ENCODE measurements around the gene CWC22.
"Not testable (repeated sequence)": the region's sequence is repeated elsewhere in the genome, so short reads cannot be mapped to it uniquely, and the experiment has no call there.

The CWC22 gene

DNA sequence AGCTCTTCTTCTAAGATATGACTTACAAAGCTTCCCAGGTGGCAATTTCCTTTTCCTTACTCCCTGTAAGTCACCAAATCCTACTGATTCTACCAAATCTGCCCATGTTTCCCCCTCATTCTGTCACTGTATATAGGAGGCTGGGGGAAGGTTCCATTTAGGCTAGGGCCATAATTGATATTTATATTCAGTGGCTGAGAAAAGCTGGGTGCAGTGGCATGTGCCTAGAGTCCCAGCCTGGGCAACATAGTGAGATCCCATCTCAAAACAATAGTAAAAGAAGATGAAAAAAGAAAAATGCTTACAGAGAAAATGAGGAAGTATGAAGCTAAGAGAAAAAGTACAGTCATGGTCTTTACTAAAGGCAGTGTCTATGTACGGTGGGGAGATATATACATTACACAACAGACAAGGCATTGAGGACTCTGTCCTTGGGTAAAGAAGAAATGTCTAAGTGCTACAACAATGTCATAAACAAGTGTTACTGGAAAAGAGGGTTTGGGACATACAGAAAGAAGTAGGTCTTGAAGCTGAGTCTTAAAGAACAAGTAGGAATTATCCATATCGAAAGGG lies 4.8 kb downstream of the CWC22 start:
- DNase-seq = no peak

DNA sequence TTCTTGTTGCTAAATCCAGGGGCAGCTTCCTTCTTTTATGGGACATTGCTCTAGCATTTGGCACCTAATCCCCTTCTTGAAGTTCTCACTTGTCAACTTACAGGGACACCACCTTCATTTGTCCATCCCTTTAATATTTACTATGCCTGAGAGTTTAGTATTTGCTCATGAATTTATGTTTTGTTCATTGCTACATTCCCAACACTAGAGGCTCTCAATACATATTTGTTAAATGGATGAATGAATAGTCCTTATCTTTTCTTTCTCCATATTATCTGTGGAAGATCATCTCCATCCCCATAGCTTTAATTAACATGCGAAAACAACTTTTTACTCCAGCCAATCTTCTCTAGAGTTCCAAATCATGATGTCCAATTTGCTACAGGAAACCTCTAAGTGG lies 5.4 kb downstream of the CWC22 start:
- no peak for DNase-seq

DNA sequence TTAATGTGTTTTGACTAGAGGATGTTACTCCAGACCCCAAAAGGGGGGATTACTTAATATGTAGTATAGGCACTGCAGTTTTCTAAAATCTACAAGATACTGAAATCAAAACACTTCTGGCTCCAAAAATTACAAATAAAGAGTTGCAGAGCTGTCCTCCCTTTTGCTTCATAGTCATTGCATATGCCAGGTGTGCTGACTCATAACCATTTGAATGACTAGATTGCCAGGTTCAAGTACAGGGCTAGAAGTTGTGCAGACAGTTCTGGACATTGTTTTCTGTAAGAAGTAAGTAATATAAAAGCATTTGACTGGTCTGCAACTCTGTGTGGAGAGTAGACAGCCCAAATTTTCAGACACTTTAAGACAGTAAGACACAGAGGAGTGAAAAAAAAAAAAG lies 6.7 kb downstream of the CWC22 start:
- no peak for DNase-seq

DNA sequence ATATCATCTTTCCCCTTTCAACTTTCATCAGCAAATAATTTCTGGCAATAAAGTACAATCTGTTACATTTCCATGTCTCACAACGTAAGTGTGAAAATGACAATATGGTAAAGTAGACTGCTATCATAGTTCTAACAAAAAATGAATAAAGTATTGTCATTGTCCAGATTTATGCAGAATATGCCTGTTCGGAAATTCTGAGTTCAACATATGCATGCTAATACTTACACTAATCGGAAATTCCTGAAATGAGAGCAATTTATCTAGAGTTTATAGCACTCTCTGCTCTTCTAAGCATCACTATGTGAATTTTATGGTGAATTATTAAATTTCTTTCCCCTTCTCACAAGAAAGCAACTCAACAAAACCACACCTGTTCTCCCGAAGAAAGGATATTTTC lies 8.1 kb downstream of the CWC22 start:
- DNase-seq = no peak

DNA sequence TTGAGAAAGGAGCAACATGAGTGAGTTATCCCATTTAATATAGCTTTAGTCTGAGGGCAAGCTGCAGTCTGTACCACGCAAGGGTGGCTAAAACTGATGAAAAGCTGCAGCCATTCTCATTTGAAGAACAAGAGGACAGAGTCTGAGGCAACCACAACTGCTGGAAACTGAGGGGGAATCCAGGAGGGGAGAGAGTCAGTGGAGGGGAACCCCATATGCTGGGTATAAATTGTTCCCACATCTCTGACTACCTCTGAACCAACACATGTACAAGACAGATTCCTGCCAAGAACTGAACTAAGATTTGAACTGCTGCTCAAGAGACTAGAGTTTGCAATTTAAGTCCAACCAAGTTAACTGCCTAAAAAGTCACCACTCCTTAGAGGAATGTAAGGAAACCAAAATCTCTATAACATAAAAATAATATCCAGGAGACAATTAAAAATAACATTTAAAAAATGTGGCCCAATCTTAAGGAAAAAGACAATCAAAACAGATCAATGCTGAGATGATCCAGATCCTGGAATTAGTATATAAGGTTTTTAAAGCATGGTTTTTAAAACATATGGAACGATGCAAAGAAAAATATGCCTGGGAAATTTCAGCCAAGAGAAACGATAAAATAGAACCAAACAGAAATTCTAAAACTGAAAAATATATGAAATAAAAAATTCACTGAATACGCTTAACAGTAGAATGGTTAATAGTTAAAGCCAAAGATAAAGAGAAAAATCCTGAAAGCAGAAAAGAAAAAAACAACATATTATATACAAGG lies 11.2 kb downstream of the CWC22 start:
- no peak for DNase-seq

DNA sequence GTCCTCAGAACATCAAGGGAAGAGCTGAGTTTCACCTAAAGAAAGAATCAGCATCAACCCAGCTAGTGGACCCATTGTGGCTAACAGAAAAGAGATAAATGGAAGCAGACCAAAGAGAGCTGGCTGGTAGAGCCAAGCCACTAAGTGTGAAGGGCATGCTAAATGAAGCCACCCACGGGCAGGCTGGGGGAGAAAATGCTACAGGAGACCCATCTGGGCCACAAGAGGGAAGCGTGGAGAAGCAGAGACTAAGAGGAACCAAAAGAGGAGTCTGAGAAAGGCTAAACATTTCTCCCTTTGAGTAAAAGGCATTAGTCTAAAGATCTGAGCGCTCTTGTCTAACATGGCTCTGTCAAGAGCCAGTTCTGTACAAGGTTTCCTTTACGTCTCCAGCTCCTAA lies 15.8 kb downstream of the CWC22 start:
- peak; percentile 22 for DNase-seq

DNA sequence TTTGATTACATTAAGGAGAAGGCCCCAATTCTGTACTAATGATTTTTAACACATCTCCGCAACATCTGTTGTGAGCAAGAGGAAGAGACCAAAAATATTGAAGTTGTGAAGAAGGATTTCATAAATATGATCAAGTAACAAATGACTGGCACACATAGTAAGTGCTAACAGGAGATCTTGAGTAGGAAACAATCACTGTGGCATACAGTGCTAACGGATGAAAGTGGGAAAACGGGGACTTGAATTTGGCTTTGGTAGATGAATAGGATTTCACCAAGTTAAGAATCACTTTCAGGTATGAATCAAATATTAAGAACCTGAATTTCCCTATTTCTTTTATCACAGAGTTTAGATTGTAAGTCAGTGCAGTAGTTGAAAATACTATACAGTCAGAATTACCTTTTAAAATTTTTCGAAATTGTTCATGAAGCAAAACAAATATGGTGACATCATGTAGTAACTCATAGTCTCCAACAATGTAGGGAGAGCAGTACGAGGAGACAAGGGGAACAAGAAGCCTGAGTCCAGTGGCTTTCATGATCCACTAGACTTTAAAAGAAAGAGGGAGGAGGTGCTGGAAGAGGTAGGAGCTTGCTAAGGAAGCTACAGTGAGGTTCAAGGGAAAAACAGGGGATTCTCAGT lies 16.3 kb downstream of the CWC22 start:
- no peak for DNase-seq

DNA sequence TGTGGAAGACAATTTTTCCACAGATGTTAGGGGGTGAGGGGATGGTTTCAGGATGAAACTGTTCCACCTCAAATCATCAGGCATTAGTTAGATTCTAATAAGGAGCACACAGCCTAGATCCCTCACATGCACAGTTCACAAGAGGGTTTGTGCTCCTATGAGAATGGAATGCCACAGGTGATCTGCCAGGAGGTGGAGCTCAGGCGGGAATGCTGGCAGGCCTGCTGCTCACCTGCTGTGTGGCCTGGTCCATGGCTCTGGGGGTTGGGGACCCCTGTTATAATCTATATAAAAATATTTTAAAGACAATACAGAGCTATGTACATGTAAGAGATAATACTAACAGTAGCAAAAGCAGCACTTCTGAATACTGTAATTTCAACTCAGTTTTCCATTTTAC lies 19.2 kb downstream of the CWC22 start:
- no peak for DNase-seq

DNA sequence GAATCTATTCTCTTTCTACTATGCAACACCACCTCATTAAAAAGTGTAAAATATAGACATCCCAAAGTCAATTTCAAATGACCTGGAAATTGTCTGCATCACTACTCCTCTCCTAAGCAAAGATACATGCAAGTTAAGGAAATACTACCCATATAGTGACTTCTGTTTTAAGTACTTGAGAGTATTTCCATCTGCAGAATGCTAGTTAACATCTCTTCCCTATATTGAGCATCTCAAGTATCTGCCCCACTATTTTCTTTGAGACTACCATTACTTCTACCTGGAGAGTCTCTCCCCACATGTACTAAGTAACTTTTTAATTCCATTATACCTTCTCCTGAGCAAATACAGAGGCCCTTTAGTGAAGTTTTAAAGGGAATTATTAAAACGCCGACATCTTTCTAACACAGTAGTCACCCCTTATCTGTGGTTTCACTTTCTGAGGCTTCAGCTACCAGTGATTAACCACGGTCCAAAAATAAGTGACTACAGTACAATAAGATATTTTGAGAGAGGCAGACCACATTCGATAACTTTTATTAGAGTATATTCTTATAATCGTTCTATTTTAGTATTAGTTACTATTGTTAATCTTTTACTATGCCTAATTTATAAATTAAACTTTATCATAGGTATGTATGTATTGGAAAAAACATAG lies 21.8 kb downstream of the CWC22 start:
- no peak for DNase-seq

DNA sequence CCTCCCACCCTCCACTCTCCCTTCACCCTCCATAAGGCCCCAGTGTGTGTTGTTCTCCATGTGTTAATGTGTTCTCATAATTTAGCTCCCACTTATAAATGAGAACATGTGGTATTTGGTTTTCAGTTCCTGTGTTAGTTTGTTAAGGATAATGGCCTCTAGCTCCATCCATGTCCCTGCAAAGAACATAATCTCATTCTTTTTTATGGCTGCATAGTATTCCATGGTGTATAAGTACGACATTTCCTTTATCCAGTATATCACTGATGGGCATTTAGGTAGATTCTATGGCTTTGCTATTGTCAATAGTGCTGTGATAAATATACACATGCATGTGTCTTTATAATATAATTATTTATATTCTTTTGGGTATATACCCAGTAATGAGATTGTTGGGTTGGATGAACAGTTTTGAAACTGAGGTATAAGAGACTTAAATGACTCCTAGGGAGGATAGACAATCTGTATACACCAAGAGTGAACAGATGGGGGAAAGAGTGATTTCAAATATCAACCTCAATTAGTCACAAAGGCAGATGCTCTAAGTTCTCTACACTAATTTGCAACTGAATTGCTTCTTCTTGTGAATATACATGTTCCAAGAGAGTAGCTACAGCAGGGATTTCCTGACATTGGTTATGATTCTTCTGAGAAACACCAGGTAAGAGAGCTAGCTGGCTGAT lies 23.7 kb downstream of the CWC22 start:
- no peak for DNase-seq

DNA sequence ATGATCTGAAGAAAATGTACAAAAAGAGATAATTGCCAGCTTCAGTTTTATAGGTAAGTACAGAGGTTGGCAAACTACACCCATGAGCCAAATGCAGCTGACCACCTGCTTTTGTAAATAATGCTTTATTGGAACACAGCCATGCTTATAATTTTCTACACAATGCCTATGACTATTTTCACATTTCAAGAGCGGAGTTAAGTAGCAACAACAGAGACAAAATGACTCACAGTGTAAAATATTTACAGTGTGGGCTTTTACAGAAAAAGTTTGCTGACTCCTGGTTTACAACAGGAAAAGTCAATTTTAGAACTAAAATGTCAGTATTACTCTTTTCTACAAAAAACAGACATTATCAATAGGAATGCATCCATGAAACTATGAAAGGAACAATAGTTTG lies 26.0 kb downstream of the CWC22 start:
- no peak for DNase-seq

DNA sequence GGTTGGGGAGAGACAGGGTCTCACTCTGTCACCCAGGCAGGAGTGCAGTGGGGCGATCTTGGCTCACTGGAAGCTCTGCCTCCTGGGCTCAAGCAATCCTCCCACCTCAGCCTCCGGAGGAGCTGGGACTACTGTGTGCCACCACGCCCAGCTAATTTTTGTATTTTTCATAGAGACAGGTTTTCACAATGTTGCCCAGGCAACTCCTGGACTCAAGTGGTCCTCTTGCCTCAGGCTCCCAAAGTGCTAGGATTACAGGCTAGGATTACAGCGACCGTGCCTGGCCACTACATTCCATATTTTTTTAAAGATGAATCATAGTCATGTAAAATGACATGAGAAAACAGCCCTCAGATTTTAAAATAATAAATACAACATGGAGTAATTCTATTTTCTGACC lies 32.3 kb downstream of the CWC22 start:
- no peak for DNase-seq

DNA sequence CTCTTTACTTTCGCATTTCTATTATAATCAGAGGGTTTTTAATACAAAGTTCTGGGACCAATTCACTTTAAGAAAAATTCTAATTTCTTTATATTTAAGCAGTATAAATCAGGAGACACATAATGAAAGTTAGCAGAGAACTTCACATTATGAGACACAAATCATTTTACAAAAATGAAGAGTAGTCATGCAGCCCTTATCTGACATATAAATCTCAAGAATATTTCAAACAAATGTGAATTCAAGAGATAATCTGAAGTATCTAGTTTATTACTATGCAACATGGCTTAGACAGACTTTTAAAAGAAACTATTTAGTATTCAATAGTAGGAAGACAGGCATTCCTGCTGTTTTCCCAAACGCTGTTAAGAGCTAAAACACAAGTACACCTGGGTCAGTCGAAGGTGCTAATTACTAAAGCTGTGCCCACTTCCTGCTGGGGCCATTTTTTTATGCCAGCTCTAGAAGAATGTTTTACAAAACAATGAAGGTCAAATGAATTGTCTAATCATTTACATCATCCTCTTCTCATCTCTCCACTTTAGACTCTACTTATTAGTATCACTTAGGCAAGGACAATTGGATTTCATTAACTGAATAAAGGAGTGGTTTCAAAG lies 40.2 kb downstream of the CWC22 start:
- no peak for DNase-seq

DNA sequence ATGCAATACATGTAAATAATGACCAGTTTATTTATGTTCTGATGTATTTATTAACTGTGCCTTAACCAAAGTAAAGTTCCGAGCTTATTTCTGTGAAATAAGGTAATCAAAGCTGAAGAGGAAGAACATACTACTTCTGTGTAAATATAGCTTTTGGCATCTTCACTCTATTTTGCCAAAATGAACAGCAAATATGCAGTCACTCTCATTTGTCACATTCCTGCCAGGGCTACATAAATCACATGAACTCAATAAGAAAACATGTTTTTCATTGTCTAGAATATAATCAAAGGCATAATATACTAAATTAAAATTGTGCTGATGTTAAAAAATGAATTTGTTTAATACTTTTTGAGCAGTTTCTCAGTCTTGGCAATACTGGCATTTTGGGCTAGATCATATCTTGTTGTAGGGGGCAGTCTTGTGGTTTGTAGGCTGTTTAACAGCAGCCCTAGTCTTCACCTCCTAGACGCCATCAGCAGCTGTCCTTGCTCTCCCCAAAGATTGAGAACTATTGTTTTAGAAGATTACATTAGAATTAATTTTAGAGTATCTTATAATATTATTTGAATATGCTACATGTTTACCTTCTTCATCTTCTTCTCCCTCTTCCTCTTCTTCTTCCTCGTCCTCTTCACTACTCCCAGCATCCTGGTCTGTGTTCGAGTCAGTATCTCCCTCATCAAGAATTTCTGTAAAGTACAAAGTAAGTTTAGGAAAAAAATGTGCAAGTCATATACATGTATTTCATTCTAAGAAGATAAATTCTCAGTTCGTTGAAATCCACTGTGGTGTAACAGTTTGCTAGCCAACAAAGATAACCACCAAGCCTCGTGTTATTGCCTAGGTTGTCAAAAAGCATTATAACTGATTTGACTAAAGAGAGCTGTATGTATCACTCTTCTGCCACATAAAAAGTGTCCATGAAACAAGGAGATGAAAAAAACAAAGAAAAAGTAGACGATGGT lies 41.5 kb downstream of the CWC22 start:
- no peak for DNase-seq

DNA sequence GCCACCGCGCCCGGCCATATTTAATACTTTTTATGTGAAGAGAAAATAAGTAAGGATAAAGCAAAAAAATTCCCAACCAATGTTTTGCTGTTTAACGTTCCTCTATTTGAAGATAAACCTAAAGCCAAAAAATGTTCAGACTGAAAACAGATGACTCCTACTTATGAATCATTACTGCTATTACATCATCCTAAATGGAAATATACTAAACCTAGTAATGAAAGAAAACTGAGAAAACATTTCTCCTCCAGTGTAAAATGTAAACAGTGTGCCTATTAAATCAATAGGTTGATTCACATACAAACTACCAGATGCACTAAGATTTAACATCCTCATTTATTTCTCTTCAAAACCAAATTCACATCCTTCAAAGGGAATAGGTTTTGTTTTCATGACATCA lies 43.5 kb downstream of the CWC22 start:
- DNase-seq = no peak

DNA sequence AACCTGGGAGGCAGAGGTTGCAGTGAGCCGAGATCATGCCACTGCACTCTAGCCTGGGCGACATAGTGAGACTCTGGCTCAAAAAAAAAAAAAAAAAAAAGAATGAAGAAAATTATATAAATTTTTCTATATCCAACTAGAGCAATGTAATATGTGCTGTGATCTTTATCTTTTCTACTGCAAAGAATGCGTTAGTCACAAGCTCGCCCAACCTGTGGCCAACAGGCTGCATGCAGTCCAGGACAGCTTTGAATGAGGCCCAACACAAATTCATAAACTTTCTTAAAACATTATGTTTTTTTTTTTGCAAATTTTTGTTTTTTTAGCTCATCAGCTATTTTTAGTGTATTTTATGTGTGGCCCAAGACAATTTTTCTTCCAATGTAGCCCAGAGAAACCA lies 48.8 kb downstream of the CWC22 start:
- not testable (repeated sequence) for DNase-seq

DNA sequence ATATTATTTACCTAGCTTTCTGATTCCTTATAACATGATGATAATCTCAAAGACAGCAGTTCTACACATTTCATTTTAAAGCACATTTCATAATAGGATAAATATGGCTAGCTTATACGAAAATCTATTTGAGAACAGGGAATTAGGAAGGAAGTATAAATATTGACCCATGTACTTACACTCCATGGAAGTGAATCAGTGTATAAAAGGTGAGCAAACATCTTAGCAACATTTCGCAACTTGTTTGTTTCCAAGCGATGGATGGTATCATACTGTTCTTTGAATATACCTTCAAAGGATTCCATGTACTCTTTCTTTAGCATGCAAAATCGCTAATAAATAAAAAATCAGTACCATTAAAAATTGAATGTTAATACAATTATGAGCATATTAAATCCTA lies 53.1 kb downstream of the CWC22 start:
- DNase-seq = no peak

DNA sequence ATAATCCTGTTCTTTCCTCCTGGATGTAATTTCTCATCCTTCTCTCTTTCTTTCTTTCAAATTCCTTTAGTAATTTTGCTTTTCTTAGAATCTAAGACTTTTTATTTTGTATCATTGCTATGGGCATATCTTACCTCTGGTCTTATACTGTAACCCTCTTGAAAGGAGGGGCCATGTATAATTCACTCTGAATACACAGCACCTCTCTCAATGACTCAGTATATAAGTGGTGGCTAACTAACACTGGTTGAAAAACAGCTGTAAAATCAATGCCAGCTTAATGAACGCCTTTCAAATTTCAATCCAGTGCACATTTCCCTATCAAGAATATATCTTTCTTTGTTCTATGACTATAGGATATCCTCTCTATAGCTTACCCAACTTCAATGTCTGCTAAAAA lies 53.7 kb downstream of the CWC22 start:
- DNase-seq = no peak

DNA sequence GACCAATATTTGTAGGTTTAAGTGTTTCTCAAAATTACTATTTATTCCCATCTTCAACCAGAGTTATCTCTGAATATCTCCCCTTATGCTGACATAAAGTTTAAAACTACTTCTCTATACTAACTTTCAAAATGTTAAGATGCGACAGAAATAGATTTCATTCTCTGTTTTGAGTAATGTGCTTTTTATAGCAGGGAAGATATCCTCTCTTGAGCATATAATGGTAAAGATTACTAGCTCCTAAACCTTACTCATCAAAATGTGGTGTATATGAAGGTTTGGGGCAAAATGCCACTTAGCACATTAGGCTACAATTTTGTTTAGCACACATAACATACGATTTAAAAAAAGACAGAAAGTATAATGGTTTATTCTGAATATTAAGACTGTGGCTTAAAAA lies 54.4 kb downstream of the CWC22 start:
- DNase-seq = no peak

DNA sequence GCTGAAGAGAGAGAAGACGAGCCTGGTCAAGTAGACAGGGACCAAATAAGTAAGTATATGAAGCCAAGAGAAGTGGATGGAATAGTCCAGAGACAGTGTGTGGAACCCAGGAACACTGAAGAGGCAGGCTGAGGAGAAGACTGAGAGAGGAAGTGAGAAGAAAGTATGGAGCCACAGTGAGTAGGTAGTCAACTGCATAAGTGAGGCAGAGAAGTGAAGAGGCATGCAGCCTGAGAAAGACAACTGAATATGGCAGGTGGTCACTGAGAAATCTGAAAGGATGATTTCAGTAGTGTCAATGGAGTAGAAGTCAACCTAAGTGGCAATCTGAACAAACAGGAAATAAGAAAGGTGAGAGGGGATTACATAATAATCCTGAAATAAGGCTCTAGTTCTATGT lies 55.4 kb downstream of the CWC22 start:
- no peak for DNase-seq

DNA sequence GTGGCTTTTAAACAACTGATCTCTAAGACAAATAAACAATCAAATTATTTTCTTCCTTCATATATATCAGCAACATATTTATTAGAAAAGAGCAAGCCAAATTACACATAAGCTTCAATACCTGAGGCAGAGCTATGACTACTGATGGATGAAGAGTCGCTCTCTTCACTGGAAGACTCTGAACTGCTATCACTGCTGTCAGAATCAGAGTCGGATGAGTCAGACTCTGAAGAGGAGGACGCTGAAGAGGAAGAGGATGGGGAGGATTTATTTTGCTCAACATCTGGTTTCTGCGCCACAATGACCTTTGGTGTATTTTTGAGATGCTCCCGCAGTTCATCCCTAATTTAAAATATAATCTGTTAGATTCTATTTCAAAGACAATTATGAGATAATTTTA lies 56.7 kb downstream of the CWC22 start:
- DNase-seq = no peak

DNA sequence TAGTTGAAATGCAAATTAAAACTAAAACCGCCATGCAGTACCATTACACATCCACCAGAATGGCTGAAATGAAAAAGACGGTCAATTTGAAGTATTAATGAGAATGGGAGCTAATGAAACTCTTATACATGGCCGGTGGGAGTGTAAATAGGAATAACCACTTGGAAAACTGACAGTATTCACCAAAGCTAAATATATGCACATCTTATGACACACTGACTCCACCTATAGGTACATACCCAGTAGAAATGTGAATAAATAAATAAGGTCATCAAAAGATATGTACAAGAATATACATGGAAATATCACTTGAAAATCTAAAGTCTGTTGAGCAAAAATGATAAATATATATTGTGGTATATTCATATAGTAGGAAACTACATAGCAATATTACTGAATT lies 57.7 kb downstream of the CWC22 start:
- no peak for DNase-seq

All from RPMI8226 (cell line).